NCI-H2196 treated with DMSO at 0.1 percent for 48 hours (cell line): Measurements from ENCODE around the gene FGF6.
"Not testable (repeated sequence)": the region's sequence is repeated elsewhere in the genome, so short reads cannot be mapped to it uniquely, and the experiment has no call there.

Experiments
- DNase-seq: peaks from one replicate; lab custom pipeline; 2025; ENCODE audit not compliant: unreplicated experiment; lab: John Stamatoyannopoulos, UW

Gene FGF6

DNA sequence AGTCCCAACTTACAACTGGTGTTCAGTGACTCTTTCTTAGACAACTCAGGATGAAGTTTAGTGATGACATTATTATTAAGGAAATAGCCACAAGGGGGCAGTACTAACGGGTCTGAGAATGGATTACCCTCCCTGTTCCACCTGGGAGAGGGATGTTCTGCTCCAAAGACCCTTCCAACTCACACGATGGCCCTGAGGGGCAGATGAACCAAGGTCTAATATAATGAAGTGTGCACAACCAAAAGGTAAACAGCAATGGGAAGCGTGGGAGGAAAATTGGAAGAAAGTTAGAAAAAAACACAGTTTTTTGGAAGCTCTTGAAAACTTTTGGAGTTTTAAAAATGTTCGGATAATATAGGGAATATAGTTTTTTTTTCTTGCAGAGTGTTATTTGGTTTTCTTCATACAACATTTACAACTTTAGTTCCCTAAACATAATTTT lies 24.0 kb downstream of the FGF6 start:
- DNase-seq: no peak

DNA sequence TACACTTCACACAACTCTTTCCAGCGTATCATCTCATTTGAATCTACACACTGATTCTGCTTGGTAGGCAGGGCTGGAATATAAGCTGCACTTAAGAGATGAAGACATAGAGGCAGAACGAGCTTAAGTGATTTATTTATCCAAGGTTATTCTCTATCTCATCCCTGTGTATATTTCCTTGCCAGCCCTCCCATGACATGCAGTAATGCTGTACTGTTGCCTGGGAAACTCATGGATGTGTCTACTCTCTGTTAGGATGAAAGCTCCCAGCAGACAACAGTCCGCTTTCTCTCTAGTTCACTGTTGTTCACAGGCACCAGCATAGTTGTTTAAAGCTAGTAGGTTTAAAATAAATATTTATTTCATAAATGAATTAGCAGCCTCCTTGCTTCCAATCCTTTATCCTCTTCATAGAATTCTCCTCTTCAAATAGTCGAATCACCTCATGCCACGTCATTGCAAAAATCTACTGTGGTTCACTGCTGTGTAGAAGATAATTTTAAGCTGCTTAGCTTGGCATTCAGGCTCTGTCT lies 25.4 kb downstream of the FGF6 start:
- DNase-seq: no peak

GRCh38 chr12:4418913-4419312 lies 26.7 kb downstream of the FGF6 start:
- DNase-seq: no peak

- no peak for DNase-seq
Observed at GRCh38 chr12:4417936-4418335, 27.7 kb downstream of the FGF6 start.

GRCh38 chr12:4417455-4417854 lies 28.2 kb downstream of the FGF6 start:
- no peak for DNase-seq

DNA sequence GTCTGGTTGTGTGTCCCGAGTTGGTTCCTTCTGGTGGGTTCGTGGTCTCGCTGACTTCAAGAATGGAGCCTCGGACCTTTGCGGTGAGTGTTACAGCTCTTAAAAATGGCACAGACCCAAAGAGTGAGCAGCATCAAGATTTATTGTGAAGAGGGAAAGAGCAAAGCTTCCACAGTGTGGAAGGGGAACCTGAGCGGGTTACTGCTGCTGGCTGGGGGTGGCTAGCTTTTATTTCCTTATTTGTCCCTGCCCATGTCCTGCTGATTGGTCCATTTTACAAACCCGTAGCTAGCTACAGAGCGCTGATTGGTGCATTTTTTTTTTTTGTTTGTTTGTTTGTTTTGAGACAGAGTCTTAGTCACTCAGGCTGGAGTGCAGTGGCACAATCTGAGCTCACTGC lies 29.3 kb downstream of the FGF6 start:
- no peak for DNase-seq

- no peak for DNase-seq
Observed at GRCh38 chr12:4412465-4412864, 33.1 kb downstream of the FGF6 start.

DNA sequence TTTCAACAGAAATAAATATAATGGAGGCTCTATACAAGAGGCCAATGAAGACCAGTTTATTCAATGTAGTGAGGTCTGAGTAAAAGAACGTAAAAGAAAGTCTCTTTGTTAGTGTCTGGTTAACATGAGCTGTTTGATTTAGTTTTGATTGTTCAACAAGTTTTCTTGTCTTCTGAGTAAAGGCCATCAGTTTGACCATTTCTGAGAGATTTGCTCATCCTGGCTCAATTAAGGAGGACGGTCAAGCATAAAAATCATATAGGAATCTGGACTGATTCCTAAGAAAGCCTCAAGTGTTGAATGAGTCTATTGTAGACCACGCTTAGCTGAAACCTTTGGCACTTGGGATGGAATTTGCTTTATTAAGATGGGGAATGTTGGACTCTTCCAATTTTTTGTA lies 33.6 kb downstream of the FGF6 start:
- DNase-seq: no peak

DNA sequence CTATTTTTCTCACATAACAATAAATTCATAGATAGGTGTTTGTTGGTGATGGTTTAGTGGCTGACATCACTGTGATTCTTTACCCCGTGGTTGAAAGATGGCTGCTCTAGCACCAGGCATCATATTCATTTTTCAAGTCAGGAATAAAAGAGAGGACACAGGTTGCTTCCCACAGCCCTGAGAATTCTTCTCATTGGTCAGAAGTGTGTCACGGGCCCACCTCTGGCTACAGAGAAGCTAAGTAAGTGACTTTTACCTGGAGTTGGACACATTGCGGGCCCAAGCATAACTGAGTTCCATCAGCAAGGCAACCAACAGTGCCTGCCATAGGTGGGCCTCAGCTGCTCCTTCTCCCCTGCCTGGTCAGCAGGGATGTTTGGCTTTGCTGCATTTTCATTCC lies 38.5 kb downstream of the FGF6 start:
- no peak for DNase-seq

- DNase-seq: not testable (repeated sequence)
Observed at GRCh38 chr12:4404877-4405637, 40.6 kb downstream of the FGF6 start.

GRCh38 chr12:4402996-4403395 lies 42.6 kb downstream of the FGF6 start:
- no peak for DNase-seq

GRCh38 chr12:4401117-4401516 lies 44.5 kb downstream of the FGF6 start:
- no peak for DNase-seq

GRCh38 chr12:4395818-4396217 lies 49.8 kb downstream of the FGF6 start:
- no peak for DNase-seq

GRCh38 chr12:4393211-4393610 lies 52.4 kb downstream of the FGF6 start:
- DNase-seq: no peak

- DNase-seq: no peak
Observed at GRCh38 chr12:4392223-4392742, 53.3 kb downstream of the FGF6 start.

GRCh38 chr12:4388662-4389061 lies 57.0 kb downstream of the FGF6 start:
- DNase-seq: no peak

GRCh38 chr12:4388032-4388431 lies 57.6 kb downstream of the FGF6 start:
- DNase-seq: no peak

- DNase-seq: no peak
Observed at GRCh38 chr12:4387607-4388006, 58.0 kb downstream of the FGF6 start.

DNA sequence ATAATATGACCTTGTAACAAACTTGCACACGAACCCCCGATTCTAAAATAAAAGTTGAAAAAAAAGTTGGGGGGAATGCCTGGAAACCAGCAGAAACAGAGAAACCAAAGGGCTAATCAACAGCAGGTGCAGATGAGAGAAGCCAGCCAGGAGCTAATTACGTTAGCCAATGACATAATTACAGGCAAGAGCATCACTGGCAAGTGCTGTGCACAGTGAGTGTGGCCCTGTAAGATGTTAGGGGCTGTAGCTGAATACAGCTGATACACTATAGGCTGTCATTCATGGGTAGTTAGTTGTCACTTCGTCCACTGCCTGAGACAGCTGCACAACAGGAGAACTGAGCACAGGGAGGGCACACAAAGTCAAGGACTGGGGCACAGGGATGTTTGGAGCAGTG lies 58.8 kb downstream of the FGF6 start:
- DNase-seq: no peak
